Measurements from ENCODE around the gene LRRC49.
"Not testable (repeated sequence)": the region's sequence is repeated elsewhere in the genome, so short reads cannot be mapped to it uniquely, and the experiment has no call there.

Gene LRRC49

GRCh38 chr15:70976851-70977250 lies 84.2 kb downstream of the LRRC49 start:
- DNase-seq (ENCODE audit: low spot score) = no peak

GRCh38 chr15:70995383-70995970 lies 102.9 kb downstream of the LRRC49 start:
- no peak for DNase-seq (ENCODE audit: low spot score)

GRCh38 chr15:70998319-70998718 lies 105.7 kb downstream of the LRRC49 start:
- no peak for DNase-seq (ENCODE audit: low spot score)

GRCh38 chr15:71002316-71002715 lies 109.7 kb downstream of the LRRC49 start:
- no peak for DNase-seq (ENCODE audit: low spot score)

GRCh38 chr15:71003319-71003718 lies 110.7 kb downstream of the LRRC49 start:
- no peak for DNase-seq (ENCODE audit: low spot score)

- DNase-seq (ENCODE audit: low spot score) = not testable (repeated sequence)
Observed at GRCh38 chr15:71004506-71004905, 111.9 kb downstream of the LRRC49 start.

- no peak for DNase-seq (ENCODE audit: low spot score)
Observed at GRCh38 chr15:71005895-71006294, 113.3 kb downstream of the LRRC49 start.

GRCh38 chr15:71008250-71008870 lies 115.7 kb downstream of the LRRC49 start:
- DNase-seq (ENCODE audit: low spot score) = no peak

- no peak for DNase-seq (ENCODE audit: low spot score)
Observed at GRCh38 chr15:71010472-71010871, 117.8 kb downstream of the LRRC49 start.

- DNase-seq (ENCODE audit: low spot score) = no peak
Observed at GRCh38 chr15:71010997-71011396, 118.4 kb downstream of the LRRC49 start.

- peak; percentile 31 for DNase-seq (ENCODE audit: low spot score)
Observed at GRCh38 chr15:71011503-71012155, 119.0 kb downstream of the LRRC49 start.

GRCh38 chr15:71013446-71013845 lies 120.8 kb downstream of the LRRC49 start:
- no peak for DNase-seq (ENCODE audit: low spot score)

- DNase-seq (ENCODE audit: low spot score) = no peak
Observed at GRCh38 chr15:71015342-71015741, 122.7 kb downstream of the LRRC49 start.

GRCh38 chr15:71031232-71031631 lies 138.6 kb downstream of the LRRC49 start:
- not testable (repeated sequence) for DNase-seq (ENCODE audit: low spot score)

GRCh38 chr15:71035478-71035877 lies 142.9 kb downstream of the LRRC49 start:
- not testable (repeated sequence) for DNase-seq (ENCODE audit: low spot score)

- DNase-seq (ENCODE audit: low spot score) = no peak
Observed at GRCh38 chr15:71042356-71042922, 149.8 kb downstream of the LRRC49 start.

- no peak for DNase-seq (ENCODE audit: low spot score)
Observed at GRCh38 chr15:71043373-71043772, 150.7 kb downstream of the LRRC49 start.

GRCh38 chr15:71044006-71044405 lies 151.4 kb downstream of the LRRC49 start:
- no peak for DNase-seq (ENCODE audit: low spot score)

- not testable (repeated sequence) for DNase-seq (ENCODE audit: low spot score)
Observed at GRCh38 chr15:71046146-71046545, 153.5 kb downstream of the LRRC49 start.

GRCh38 chr15:71048913-71049675 lies 156.5 kb downstream of the LRRC49 start:
- DNase-seq (ENCODE audit: low spot score) = no peak

- DNase-seq (ENCODE audit: low spot score) = no peak
Observed at GRCh38 chr15:71049706-71050422, 157.2 kb downstream of the LRRC49 start.

GRCh38 chr15:71050461-71050860 lies 157.8 kb downstream of the LRRC49 start:
- no peak for DNase-seq (ENCODE audit: low spot score)
